H9 (cell line): Measurements from ENCODE around the gene TFB1M. TPM values are rescaled to one million over a fixed set of nuclear protein-coding genes. Genes with fewer than 3 reads are reported as not detected.

ENCODE experiments used
- DNase-seq: peaks from one replicate; pipeline ENCODE4 v3.0.0-alpha.2; 2017
- H2AFZ ChIP-seq: one replicate; pipeline ENCODE4 v1.6.1; 2013; ENCODE audit warnings: mild to moderate bottlenecking, low read length, control low read depth, moderate library complexity
- H2AK5ac ChIP-seq: 2 replicates; pipeline ENCODE4 v1.6.1; 2013; ENCODE audit warnings: low read length, control low read depth, mixed read lengths; ENCODE audit not compliant: insufficient read length
- H2BK120ac ChIP-seq: one replicate; pipeline ENCODE4 v1.6.1; 2013; ENCODE audit warnings: low read depth, mild to moderate bottlenecking, low read length, control low read depth, inconsistent platforms; ENCODE audit not compliant: poor library complexity, severe bottlenecking
- H2BK12ac ChIP-seq: 2 replicates; pipeline ENCODE4 v1.6.1; 2013; ENCODE audit warnings: low read length, control low read depth, mixed read lengths, low read depth; ENCODE audit not compliant: insufficient read length
- H2BK15ac ChIP-seq: 2 replicates; pipeline ENCODE4 v1.6.1; 2013; ENCODE audit warnings: low read depth, low read length, control low read depth
- H2BK20ac ChIP-seq: one replicate; pipeline ENCODE4 v1.6.1; 2013; ENCODE audit warnings: low read depth, mild to moderate bottlenecking, low read length, control low read depth, inconsistent platforms; ENCODE audit not compliant: poor library complexity, severe bottlenecking
- H2BK5ac ChIP-seq: 2 replicates; pipeline ENCODE4 v1.6.1; 2013; ENCODE audit warnings: low read length, control low read depth, mixed read lengths; ENCODE audit not compliant: insufficient read length
- H3K14ac ChIP-seq: 2 replicates; pipeline ENCODE4 v1.6.1; 2013; ENCODE audit warnings: low read length, control low read depth; ENCODE audit not compliant: insufficient read depth
- H3K18ac ChIP-seq: 2 replicates; pipeline ENCODE4 v1.6.1; 2013; ENCODE audit warnings: low read depth, mild to moderate bottlenecking, mixed read lengths, low read length, control low read depth; ENCODE audit not compliant: insufficient read length
- H3K23ac ChIP-seq: 2 replicates; pipeline ENCODE4 v1.6.1; 2013; ENCODE audit warnings: low read length, control low read depth, mixed read lengths, low read depth; ENCODE audit not compliant: insufficient read length
- H3K23me2 ChIP-seq: 2 replicates; pipeline ENCODE4 v1.6.1; 2013; ENCODE audit warnings: low read depth, mild to moderate bottlenecking, mixed read lengths, low read length, control low read depth; ENCODE audit not compliant: insufficient read length, poor library complexity, severe bottlenecking
- H3K27ac ChIP-seq: 2 replicates; pipeline ENCODE4 v1.5.1; 2013; ENCODE audit warnings: low read length, control low read depth, mixed read lengths, low read depth; ENCODE audit not compliant: insufficient read length
- H3K27me3 ChIP-seq: 2 replicates; pipeline ENCODE4 v1.6.1; 2013; ENCODE audit warnings: low read length, control low read depth, inconsistent platforms; ENCODE audit not compliant: insufficient read depth
- H3K4ac ChIP-seq: 2 replicates; pipeline ENCODE4 v1.6.1; 2013; ENCODE audit warnings: low read depth, mild to moderate bottlenecking, control low read depth, inconsistent platforms, low read length, moderate library complexity
- H3K4me1 ChIP-seq: 2 replicates; pipeline ENCODE4 v1.6.1; 2013; ENCODE audit warnings: low read length, control low read depth, inconsistent platforms; ENCODE audit not compliant: insufficient read depth
- H3K4me2 ChIP-seq: 2 replicates; pipeline ENCODE4 v1.6.1; 2013; ENCODE audit warnings: low read length, control low read depth, mixed read lengths; ENCODE audit not compliant: insufficient read length, insufficient read depth
- H3K56ac ChIP-seq: 2 replicates; pipeline ENCODE4 v1.6.1; 2013; ENCODE audit warnings: low read depth, mild to moderate bottlenecking, mixed read lengths, low read length, control low read depth; ENCODE audit not compliant: insufficient read length
- H3K79me1 ChIP-seq: 2 replicates; pipeline ENCODE4 v1.6.1; 2013; ENCODE audit warnings: low read depth, mild to moderate bottlenecking, moderate library complexity, low read length, control low read depth, inconsistent platforms; ENCODE audit not compliant: insufficient read depth, poor library complexity, severe bottlenecking
- H3K79me2 ChIP-seq: 2 replicates; pipeline ENCODE4 v1.6.1; 2013; ENCODE audit warnings: low read length, control low read depth, inconsistent platforms; ENCODE audit not compliant: insufficient read depth
- H3K9ac ChIP-seq: 2 replicates; pipeline ENCODE4 v1.6.1; 2013; ENCODE audit warnings: low read length, control low read depth, mixed read lengths; ENCODE audit not compliant: insufficient read length; ENCODE audit errors: extremely low read depth
- H3K9me3 ChIP-seq: one replicate; pipeline ENCODE4 v1.6.1; 2013; ENCODE audit warnings: low read depth, low read length, inconsistent platforms; ENCODE audit not compliant: control insufficient read depth
- H3T11ph ChIP-seq: one replicate; pipeline ENCODE4 v1.6.1; 2013; ENCODE audit warnings: mild to moderate bottlenecking, low read length, control low read depth, inconsistent platforms
- H4K20me1 ChIP-seq: one replicate; pipeline ENCODE4 v1.6.1; 2013; ENCODE audit not compliant: control insufficient read depth, insufficient read length, insufficient read depth
- H4K5ac ChIP-seq: 2 replicates; pipeline ENCODE4 v1.6.1; 2013; ENCODE audit warnings: low read depth, mild to moderate bottlenecking, mixed read lengths, low read length, control low read depth; ENCODE audit not compliant: insufficient read length
- H4K8ac ChIP-seq: replicated peaks from 2 replicates; pipeline ENCODE4 v1.6.1; 2013; ENCODE audit warnings: low read length, control low read depth, mixed read lengths, low read depth; ENCODE audit not compliant: insufficient read length
- H4K91ac ChIP-seq: 2 replicates; pipeline ENCODE4 v1.6.1; 2013; ENCODE audit warnings: low read depth, mild to moderate bottlenecking, moderate library complexity, mixed read lengths, low read length, control low read depth; ENCODE audit not compliant: insufficient read length
- H3K27ac Mint-ChIP-seq, 3 experiments: 2 replicates in 2 of 3; 3 replicates in 1 of 3; pipeline ENCODE4 v1.8.0; 2020 to 2021; ENCODE audit warnings: mixed read lengths in 3 of 3, mild to moderate bottlenecking in 1 of 3, moderate library complexity in 1 of 3
- H3K27me3 Mint-ChIP-seq: 2 replicates; pipeline ENCODE4 v1.8.0; 2021; ENCODE audit warnings: low read depth, mild to moderate bottlenecking, moderate library complexity, mixed read lengths
- H3K36me3 Mint-ChIP-seq, 3 experiments: 2 replicates in 2 of 3; 3 replicates in 1 of 3; pipeline ENCODE4 v1.8.0; 2020 to 2021; ENCODE audit warnings: low read depth in 3 of 3, mixed read lengths in 3 of 3; ENCODE audit not compliant: insufficient read depth in 1 of 3
- H3K4me1 Mint-ChIP-seq, 2 experiments: 2 replicates each; pipeline ENCODE4 v1.8.0; 2020; ENCODE audit warnings: mixed read lengths in 2 of 2
- H3K4me3 Mint-ChIP-seq, 2 experiments: 2 replicates in 1 of 2; 3 replicates in 1 of 2; pipeline ENCODE4 v1.8.0; 2020 to 2021; ENCODE audit warnings: mild to moderate bottlenecking in 2 of 2, mixed read lengths in 2 of 2, moderate library complexity in 1 of 2
- H3K9me3 Mint-ChIP-seq, 2 experiments: 2 replicates in 1 of 2; 3 replicates in 1 of 2; pipeline ENCODE4 v1.8.0; 2020; ENCODE audit warnings: mild to moderate bottlenecking in 2 of 2, mixed read lengths in 2 of 2, moderate library complexity in 1 of 2
- CTCF ChIP-seq: fragments of 200-600 bp; sonication (generic); conservative IDR thresholded peaks from 3 replicates; pipeline ENCODE4 v1.8.0; 2021; ENCODE audit warnings: antibody characterized with exemption, mild to moderate bottlenecking
- WGBS: extraction: QIAGEN DNeasy Blood & Tissue Kit; methylation state at CpG from one replicate; pipeline ENCODE4 v1.1.7; 2013; ENCODE audit warnings: missing lambda C conversion rate, low lambda C conversion rate, mixed read lengths; ENCODE audit not compliant: insufficient read length; ENCODE audit errors: extremely low coverage; 5-methylcytosine and 5-hydroxymethylcytosine counted together
- total RNA-seq: library from RNA; stranded (reverse); gene quantifications from 2 replicates; pipeline ENCODE4 v1.2.1, GENCODE V29; 2021

TFB1M gene
- total RNA-seq, 1 experiment from 2014 or later: 28.6 TPM

- H3K4me2 ChIP-seq: no peak overlapping the region
- no peak overlapping the region for H3K14ac ChIP-seq
- no peak for DNase-seq
- Mint-ChIP-seq H3K36me3 (peaks cover 25 to 46% (median 30%) of the 10 kb centered on the region in 3 experiments), H3K4me3 (no peak overlapping the region), H3K9me3 (peaks cover 0 to 3% of the 10 kb centered on the region in 2 experiments; a peak in 2 of 5 replicates), H3K4me1 (peaks cover 31 to 37% of the 10 kb centered on the region in 2 experiments), H3K27me3 (no peaks in the 10 kb centered on the region), H3K27ac (peak overlapping the region in 2 of 3 experiments; percentile 26 to 80; a peak in 1 of 7 replicates)
- H3K23ac ChIP-seq: no peak overlapping the region
- no CpG with 5 or more reads among the region's 9 CpGs for WGBS
- H4K20me1 ChIP-seq: no peaks in the 10 kb centered on the region
- H2BK20ac ChIP-seq: no peak overlapping the region
- no peak overlapping the region for H3K9ac ChIP-seq
- no peak overlapping the region for H4K91ac ChIP-seq
- no peak for TF ChIP-seq CTCF
- H3K4ac ChIP-seq: no peak overlapping the region
- no peak overlapping the region for H3T11ph ChIP-seq
- no peak overlapping the region for H2AK5ac ChIP-seq
- no peak overlapping the region for H3K27ac ChIP-seq
- H3K23me2 ChIP-seq: no peaks in the 10 kb centered on the region
- no peaks in the 10 kb centered on the region for H3K79me1 ChIP-seq
- no peak overlapping the region for H3K18ac ChIP-seq
- no peak overlapping the region for H3K56ac ChIP-seq
- H3K27me3 ChIP-seq: no peaks in the 10 kb centered on the region
- H2AFZ ChIP-seq: no peak overlapping the region
- no peak overlapping the region for H2BK15ac ChIP-seq
- H3K79me2 ChIP-seq: 0 out of 2 replicates have a peak, but pooled peaks cover 3% of the 10 kb centered on the region
- H4K8ac ChIP-seq: no peak overlapping the region
- H2BK120ac ChIP-seq: no peak overlapping the region
- H3K4me1 ChIP-seq: no peaks in the 10 kb centered on the region; the same call in 1 of the 2 replicates
- H2BK12ac ChIP-seq: no peak overlapping the region
- no peaks in the 10 kb centered on the region for H3K9me3 ChIP-seq
- H2BK5ac ChIP-seq: no peak overlapping the region
- no peak overlapping the region for H4K5ac ChIP-seq
Observed at GRCh38 chr6:155264693-155265320, 49.5 kb downstream of the TFB1M start.
